ENCODE results near the gene ZNF578.
"Not testable (repeated sequence)": the region's sequence is repeated elsewhere in the genome, so short reads cannot be mapped to it uniquely, and the experiment has no call there.

Gene ZNF578

GRCh38 chr19:52518646-52519045 lies 65.3 kb downstream of the ZNF578 start:
- DNase-seq: no peak

- not testable (repeated sequence) for DNase-seq
These were observed 65.8 kb downstream of the ZNF578 start for GRCh38 chr19:52519175-52519574.

DNA sequence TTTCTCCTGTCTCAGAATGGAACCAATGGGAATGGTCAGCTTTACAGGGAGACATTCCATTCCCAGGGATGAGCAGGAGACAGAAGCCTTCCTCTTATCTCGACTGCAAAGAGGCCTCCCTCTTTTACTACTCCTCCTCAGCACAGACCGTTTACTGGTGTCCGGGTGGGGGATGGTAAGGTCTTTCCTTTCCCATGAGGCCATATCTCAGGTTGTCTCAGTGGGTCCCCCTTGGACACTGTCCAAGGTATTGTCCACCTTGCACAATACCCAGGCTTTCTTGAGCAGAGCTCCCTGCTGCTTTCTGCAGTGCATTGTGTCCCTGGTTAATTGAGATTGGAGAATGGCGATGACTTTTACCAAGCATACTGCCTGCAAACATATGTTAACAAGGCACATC lies 66.7 kb downstream of the ZNF578 start:
- no peak for DNase-seq

DNA sequence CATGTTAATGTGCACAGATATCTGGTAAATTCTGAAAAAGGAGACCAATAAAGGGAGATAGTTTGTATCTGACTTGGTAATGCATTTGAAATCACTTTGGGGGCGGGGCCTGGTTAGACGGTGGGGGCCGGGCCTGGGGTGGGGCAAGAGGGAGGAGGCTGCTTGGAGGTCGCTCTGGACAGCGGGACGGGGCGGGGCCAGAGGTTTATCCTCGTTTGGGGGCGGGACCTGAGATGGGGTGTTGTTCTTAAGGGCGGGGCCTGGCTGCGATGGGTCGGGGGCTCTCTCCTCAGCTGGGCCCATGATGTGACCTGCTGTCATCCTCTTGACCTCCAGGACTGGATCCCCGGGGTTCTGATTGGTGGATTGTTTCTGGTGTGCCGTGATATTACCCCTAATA lies 69.2 kb downstream of the ZNF578 start:
- no peak for DNase-seq

DNA sequence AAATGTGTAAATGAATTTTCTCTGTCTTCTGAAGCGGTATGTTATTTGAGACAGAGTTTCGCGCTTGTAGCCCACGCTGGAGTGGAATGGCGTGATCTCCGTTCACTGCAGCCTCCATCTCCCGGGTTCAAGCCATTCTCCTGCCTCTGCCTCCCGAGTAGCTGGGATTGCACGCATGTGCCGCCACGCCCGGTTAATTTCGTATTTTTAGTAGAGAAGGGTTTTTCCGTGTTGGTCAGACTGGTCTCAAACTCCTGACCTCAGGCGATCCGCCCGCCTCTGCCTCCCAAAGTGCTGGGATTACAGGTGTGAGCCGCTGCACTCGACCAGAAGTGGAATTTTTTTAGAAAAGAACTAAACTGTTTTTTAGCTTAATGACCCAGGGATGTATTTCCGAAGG lies 70.7 kb downstream of the ZNF578 start:
- no peak for DNase-seq

- DNase-seq: peak; percentile 87 to 97
These were observed 74.0 kb downstream of the ZNF578 start, which contains the start of gene ZNF808 for GRCh38 chr19:52527134-52527955. TSS of gene ZNF808 (plus strand) at chr19:52527668. CDS start at chr19:52543285, 15,617 bp downstream.

GRCh38 chr19:52527956-52528351 lies 74.6 kb downstream of the ZNF578 start:
- no peak for DNase-seq

DNA sequence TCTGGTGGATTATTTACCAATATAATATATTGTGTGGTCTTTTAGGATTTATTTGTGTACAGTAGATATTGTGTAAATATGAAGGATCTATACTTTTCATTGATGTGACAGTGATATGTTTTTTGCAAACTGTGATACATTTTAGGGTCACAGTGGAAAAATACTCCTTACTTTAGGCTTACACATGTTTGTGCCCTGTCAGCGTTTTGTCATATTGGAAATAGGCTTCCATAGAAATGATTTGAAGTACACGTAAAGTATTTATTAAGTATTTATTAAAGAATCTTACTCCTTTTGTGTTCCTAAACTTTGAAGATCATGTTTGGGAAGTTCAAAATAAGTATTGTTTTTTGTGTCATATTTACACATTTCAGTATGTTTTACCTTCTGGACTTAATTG lies 79.1 kb downstream of the ZNF578 start:
- no peak for DNase-seq

- DNase-seq: no peak
These were observed 80.5 kb downstream of the ZNF578 start for GRCh38 chr19:52533901-52534300.

GRCh38 chr19:52535385-52535770 lies 82.0 kb downstream of the ZNF578 start:
- DNase-seq: not testable (repeated sequence)

DNA sequence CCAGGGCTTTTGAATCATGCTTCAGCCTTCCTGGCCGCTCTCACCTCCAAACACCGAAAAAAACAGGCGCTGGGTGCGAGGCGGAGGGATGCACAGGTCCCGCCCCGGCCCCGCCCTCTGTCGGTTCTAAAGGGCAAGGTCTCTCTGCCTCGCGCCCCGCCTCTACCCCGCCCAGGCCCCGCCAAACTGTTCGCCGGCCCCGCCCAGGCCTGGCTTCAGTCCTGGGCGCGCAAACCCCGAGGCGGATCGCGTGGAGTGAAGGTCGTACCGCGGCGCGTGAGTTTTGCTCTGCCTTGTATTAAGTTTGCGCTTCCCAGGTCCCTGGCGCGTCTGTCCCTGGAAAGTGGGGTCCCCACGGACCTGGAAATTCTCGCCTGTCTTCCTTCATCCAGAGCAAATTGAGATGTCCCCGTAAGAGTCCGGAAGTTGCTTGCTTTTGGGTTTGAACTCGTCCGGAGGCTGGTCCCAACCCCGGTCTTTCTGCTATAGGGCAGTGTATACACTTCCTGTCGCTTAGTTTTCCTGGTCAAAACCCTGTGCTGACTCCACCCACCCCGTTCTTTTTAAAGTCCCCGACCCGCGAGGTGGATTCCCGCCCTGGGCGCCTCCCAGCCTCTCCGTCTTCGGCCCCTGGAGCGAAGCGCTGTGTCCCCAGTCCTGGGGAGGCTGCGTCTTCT lies 82.6 kb downstream of the ZNF578 start:
- DNase-seq: peak in 1 of 2 donors; percentile 67

DNA sequence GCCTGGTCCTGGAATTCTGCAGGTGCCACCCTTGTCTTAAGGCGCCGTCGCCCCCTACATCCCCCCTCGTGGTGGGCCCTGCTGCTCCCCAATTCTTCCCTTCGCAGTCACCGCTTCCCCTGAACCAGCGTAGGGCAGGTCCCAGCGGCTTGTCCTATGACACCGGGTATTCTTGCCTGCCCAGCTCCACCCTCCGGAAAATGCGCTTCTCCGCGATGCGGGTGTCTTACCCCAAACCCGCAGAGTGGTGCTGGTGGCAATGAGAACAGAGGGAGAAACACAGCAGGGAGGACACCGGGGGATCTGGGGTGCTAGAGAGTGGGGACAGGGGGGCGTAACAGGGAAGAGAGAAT lies 83.1 kb downstream of the ZNF578 start:
- no peak for DNase-seq

DNA sequence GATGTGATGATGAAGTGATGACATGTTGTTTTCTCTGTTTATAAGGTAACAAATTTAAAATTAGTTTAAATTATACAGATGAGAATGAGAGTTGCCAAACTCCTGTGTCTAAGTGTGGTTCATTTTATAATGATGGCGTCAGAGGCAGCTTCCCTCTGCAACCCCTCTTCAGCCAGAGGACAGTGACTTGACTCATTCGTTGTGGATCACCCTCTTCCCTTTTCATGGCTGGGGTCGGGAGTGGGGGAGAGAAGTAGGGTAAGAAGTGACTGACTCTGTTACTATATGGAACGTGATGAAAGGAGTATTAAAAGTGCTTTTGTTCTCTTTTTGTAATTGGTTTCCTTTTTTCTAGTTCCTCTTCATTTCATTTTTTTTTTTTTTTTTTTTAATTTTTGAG lies 85.5 kb downstream of the ZNF578 start:
- not testable (repeated sequence) for DNase-seq

DNA sequence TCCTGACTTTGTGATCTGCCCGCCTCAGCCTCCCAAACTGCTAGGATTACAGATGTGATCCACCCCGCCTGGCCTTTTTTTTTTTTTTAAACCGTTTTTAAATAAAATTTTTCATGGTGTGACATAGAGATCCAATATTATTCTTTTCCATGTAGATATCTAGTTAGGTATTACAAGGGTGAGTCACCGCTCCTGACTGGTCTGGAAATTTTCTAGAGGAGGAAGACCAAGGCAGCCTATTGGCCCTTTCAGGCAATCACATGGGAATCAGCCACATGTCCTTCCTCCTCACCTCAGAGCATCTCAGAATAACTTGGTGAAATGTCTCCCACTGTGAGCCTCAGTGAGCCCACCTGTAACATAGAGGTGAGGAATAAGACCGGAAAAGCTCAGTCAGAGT lies 87.8 kb downstream of the ZNF578 start:
- not testable (repeated sequence) for DNase-seq

- DNase-seq: no peak
These were observed 88.3 kb downstream of the ZNF578 start for GRCh38 chr19:52541608-52542007.

- not testable (repeated sequence) for DNase-seq
These were observed 89.2 kb downstream of the ZNF578 start for GRCh38 chr19:52542541-52542940.

DNA sequence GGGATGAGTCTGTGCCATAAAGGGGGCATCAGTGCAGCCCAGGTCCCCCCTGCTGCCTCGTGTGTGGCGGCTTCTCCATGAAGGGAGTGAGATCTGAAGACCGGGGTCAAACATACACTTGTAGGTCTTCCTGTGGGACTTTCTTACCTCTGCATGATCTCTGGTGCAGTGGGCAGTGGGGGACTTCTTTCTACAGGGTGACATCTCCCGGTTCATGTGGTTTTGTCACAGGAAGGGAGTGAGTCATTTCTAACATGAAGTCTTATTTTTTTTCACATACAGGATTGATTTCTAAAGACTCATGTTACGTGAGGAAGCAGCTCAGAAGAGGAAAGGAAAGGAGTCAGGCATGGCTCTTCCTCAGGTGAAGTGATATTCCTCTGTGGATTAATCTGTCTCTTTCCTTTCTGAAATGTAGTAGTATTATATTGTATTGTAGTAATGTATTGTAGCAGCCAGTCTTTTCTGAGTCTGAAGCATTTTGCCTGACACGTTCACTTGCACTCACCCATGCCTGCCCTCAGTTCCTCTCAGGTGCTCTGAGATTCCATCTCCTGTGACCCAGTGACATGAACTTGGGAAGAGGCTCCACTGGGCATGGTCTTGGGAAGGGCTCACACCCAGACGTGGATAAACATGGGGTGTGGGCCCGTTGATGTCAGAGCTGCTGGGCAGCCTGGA lies 89.8 kb downstream of the ZNF578 start:
- DNase-seq: peak in 1 of 2 donors; percentile 43

GRCh38 chr19:52554216-52554971 lies 101.0 kb downstream of the ZNF578 start:
- no peak for DNase-seq

DNA sequence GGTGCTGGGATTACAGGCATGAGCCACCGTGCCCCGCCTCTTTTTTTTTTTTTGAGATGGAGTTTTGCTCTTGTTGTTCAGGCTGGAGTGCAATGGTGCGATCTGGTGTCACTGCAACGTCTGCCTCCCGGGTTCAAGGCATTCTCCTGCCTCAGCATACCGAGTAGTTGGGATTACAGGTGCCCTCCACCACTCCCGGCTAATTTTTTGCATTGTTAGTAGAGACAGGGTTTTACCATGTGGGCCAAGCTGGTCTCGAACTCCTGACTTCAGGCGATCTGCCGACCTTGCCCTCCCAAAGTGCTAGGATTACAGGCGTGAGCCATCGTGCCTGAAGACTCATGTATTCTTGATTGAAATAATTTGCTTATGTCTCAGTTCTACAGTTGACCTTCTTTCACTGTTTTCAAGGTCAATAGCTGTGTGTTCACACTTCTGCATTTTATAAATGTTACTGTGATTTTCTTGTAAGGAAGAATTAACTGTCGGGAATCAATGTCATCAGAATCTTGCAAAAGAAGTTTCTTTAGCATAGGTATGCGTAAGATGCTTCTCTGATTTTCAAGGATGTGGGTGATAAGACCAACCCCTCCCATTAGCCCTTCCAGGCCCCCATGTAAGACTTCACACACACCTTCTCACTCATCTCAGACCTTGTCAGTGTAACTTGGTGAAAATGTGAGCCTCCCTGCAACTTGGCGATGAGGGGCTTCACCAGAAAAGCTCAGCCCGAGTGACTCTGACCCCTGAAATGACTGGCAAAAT lies 104.1 kb downstream of the ZNF578 start:
- no peak for DNase-seq

DNA sequence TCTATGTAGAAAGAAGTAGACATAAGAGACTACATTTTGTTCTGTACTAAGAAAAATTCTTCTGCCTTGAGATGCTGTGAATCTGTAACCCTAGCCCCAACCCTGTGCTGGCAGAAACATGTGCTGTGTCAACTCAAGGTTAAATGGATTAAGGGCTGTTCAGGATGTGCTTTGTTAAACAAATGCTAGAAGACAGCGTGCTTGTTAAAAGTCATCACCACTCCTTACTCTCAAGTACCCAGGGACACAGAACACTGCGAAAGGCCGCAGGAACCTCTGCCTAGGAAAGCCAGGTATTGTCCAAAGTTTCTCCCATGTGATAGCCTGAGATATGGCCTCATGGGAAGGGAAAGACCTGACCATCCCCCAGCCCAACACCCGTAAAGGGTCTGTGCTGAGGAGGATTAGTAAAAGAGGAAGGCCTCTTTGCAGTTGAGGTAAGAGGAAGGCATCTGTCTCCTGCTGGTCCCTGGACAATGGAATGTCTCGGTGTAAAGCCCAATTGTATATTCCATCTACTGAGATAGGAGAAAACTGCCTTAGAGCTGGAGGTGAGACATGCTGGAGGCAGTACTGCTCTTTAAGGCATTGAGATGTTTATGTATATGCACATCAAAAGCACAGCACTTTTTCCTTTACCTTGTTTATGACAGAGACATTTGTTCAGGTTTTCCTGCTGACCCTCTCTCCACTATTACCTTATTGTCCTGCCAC lies 105.5 kb downstream of the ZNF578 start:
- DNase-seq: not testable (repeated sequence)

DNA sequence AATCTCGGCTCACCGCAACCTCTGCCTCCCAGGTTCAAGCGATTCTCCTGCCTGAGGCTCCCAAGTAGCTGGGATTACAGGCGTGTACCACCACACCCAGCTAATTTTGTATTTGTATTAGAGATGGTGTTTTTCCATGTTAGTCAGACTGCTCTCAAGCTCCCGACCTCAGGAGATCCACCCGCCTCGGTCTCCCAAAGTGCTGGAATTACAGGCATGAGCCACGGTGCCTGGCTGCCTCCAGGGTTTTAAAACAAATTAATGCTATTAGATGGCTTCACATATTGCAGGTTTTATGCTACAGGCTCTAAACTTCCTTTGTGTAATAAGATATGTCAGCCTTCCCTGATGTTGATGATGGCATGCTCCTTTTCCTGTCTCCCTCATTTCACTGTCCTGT lies 108.3 kb downstream of the ZNF578 start:
- DNase-seq: not testable (repeated sequence)

All from bone marrow (tissue), 2 donors.